Measurements from ENCODE around the gene LITAF. TPM values are rescaled to one million over a fixed set of nuclear protein-coding genes. Genes with fewer than 3 reads are reported as not detected.

The LITAF gene
- total RNA-seq, 1 experiment from 2014 or later, result 73.0 TPM

DNA sequence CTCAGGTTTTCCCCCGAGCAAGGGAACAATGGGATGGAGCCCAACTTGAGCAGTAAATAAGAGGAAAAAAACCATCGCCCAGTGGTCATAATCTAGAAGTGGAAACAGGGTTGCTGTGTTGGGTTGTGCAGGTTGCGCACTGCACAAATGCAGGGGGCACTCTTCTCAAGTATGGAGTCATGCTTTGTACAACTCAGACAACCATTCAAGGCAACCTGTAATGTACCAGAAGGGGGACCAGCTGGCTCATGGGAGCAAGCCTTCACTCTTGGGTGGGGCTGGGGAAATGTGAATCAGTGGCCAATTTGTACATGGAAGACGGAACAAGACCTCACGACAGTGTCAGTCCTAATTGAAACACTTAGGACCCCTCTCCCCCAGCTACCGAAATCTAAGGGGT, 23.9 kb upstream of the LITAF start (continued):
- TF ChIP-seq, protein P1, sequence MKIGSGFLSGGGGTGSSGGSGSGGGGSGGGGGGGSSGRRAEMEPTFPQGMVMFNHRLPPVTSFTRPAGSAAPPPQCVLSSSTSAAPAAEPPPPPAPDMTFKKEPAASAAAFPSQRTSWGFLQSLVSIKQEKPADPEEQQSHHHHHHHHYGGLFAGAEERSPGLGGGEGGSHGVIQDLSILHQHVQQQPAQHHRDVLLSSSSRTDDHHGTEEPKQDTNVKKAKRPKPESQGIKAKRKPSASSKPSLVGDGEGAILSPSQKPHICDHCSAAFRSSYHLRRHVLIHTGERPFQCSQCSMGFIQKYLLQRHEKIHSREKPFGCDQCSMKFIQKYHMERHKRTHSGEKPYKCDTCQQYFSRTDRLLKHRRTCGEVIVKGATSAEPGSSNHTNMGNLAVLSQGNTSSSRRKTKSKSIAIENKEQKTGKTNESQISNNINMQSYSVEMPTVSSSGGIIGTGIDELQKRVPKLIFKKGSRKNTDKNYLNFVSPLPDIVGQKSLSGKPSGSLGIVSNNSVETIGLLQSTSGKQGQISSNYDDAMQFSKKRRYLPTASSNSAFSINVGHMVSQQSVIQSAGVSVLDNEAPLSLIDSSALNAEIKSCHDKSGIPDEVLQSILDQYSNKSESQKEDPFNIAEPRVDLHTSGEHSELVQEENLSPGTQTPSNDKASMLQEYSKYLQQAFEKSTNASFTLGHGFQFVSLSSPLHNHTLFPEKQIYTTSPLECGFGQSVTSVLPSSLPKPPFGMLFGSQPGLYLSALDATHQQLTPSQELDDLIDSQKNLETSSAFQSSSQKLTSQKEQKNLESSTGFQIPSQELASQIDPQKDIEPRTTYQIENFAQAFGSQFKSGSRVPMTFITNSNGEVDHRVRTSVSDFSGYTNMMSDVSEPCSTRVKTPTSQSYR (CRISPR knock-in tag; IDR thresholded peaks at IDR 0.05), result no peak
- TF ChIP-seq ZBTB21 (CRISPR knock-in tag; IDR thresholded peaks at IDR 0.05; ENCODE audit: borderline replicate concordance) (no peak), TEAD4 (CRISPR knock-in tag; IDR thresholded peaks at IDR 0.05) (no peak)
- TF ChIP-seq, protein P2, sequence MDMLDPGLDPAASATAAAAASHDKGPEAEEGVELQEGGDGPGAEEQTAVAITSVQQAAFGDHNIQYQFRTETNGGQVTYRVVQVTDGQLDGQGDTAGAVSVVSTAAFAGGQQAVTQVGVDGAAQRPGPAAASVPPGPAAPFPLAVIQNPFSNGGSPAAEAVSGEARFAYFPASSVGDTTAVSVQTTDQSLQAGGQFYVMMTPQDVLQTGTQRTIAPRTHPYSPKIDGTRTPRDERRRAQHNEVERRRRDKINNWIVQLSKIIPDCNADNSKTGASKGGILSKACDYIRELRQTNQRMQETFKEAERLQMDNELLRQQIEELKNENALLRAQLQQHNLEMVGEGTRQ (CRISPR knock-in tag; IDR thresholded peaks at IDR 0.05), result no peak
- TF ChIP-seq, protein P3, sequence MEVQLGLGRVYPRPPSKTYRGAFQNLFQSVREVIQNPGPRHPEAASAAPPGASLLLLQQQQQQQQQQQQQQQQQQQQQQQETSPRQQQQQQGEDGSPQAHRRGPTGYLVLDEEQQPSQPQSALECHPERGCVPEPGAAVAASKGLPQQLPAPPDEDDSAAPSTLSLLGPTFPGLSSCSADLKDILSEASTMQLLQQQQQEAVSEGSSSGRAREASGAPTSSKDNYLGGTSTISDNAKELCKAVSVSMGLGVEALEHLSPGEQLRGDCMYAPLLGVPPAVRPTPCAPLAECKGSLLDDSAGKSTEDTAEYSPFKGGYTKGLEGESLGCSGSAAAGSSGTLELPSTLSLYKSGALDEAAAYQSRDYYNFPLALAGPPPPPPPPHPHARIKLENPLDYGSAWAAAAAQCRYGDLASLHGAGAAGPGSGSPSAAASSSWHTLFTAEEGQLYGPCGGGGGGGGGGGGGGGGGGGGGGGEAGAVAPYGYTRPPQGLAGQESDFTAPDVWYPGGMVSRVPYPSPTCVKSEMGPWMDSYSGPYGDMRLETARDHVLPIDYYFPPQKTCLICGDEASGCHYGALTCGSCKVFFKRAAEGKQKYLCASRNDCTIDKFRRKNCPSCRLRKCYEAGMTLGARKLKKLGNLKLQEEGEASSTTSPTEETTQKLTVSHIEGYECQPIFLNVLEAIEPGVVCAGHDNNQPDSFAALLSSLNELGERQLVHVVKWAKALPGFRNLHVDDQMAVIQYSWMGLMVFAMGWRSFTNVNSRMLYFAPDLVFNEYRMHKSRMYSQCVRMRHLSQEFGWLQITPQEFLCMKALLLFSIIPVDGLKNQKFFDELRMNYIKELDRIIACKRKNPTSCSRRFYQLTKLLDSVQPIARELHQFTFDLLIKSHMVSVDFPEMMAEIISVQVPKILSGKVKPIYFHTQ (CRISPR knock-in tag; IDR thresholded peaks at IDR 0.05), result no peak
- TF ChIP-seq, protein P4, sequence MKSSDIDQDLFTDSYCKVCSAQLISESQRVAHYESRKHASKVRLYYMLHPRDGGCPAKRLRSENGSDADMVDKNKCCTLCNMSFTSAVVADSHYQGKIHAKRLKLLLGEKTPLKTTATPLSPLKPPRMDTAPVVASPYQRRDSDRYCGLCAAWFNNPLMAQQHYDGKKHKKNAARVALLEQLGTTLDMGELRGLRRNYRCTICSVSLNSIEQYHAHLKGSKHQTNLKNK (CRISPR knock-in tag; IDR thresholded peaks at IDR 0.05), result no peak
- TF ChIP-seq, protein P5, sequence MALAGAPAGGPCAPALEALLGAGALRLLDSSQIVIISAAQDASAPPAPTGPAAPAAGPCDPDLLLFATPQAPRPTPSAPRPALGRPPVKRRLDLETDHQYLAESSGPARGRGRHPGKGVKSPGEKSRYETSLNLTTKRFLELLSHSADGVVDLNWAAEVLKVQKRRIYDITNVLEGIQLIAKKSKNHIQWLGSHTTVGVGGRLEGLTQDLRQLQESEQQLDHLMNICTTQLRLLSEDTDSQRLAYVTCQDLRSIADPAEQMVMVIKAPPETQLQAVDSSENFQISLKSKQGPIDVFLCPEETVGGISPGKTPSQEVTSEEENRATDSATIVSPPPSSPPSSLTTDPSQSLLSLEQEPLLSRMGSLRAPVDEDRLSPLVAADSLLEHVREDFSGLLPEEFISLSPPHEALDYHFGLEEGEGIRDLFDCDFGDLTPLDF (CRISPR knock-in tag; IDR thresholded peaks at IDR 0.05), result no peak

DNA sequence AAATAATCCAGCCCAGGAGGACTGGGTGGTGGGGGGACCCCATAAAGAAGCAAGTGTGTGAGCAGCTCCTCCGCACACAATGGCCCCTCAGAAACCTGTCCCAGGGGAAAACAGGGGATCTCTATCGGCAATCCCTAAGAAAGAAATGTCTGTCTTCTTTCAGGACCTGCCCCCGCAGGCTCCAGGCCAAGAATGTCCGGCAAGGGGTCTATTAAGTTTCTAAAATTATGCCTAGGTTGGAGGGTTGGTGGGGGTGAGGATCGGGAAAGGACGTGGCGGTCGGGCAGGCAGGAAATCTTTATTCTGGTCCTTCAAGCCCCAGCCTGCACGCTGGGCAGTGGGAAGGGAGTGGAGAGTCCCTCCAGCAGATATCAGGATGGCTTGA, 23.4 kb upstream of the LITAF start:
- Mint-ChIP-seq H3K36me3 (no peaks in the 10 kb centered on the region), H3K27ac (no peak overlapping the region), H3K4me1 (peaks cover 30% of the 10 kb centered on the region), H3K27me3 (ENCODE audit: low read depth) (peaks cover 51% of the 10 kb centered on the region), H3K9me3 (no peaks in the 10 kb centered on the region), H3K4me3 (no peak overlapping the region)
- ChIA-PET CTCF (interaction anchor here (1.0 kb wide), 2 partner anchors 23 to 78 kb away, joined by 3 to 4 read pairs; no protein-coding TSS in a partner anchor), POLR2A (no interaction called here)
- no peak for ATAC-seq
- no peak for DNase-seq (ENCODE audit: low spot score)
- TF ChIP-seq MYBL2 (CRISPR knock-in tag; IDR thresholded peaks at IDR 0.05), result no peak
- TF ChIP-seq, protein P6, sequence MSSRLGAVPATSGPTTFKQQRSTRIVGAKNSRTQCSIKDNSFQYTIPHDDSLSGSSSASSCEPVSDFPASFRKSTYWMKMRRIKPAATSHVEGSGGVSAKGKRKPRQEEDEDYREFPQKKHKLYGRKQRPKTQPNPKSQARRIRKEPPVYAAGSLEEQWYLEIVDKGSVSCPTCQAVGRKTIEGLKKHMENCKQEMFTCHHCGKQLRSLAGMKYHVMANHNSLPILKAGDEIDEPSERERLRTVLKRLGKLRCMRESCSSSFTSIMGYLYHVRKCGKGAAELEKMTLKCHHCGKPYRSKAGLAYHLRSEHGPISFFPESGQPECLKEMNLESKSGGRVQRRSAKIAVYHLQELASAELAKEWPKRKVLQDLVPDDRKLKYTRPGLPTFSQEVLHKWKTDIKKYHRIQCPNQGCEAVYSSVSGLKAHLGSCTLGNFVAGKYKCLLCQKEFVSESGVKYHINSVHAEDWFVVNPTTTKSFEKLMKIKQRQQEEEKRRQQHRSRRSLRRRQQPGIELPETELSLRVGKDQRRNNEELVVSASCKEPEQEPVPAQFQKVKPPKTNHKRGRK (CRISPR knock-in tag; IDR thresholded peaks at IDR 0.05; ENCODE audit: borderline replicate concordance), result no peak
- TF ChIP-seq CREM (CRISPR knock-in tag; IDR thresholded peaks at IDR 0.05), result no peak
- no peak for TF ChIP-seq TP53 (CRISPR knock-in tag; IDR thresholded peaks at IDR 0.05)
- TF ChIP-seq, protein P7, sequence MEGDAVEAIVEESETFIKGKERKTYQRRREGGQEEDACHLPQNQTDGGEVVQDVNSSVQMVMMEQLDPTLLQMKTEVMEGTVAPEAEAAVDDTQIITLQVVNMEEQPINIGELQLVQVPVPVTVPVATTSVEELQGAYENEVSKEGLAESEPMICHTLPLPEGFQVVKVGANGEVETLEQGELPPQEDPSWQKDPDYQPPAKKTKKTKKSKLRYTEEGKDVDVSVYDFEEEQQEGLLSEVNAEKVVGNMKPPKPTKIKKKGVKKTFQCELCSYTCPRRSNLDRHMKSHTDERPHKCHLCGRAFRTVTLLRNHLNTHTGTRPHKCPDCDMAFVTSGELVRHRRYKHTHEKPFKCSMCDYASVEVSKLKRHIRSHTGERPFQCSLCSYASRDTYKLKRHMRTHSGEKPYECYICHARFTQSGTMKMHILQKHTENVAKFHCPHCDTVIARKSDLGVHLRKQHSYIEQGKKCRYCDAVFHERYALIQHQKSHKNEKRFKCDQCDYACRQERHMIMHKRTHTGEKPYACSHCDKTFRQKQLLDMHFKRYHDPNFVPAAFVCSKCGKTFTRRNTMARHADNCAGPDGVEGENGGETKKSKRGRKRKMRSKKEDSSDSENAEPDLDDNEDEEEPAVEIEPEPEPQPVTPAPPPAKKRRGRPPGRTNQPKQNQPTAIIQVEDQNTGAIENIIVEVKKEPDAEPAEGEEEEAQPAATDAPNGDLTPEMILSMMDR (IDR thresholded peaks at IDR 0.05), result no peak
- TF ChIP-seq RORB (CRISPR knock-in tag; IDR thresholded peaks at IDR 0.05), result no peak
- no peak for TF ChIP-seq FOXK1 (CRISPR knock-in tag; IDR thresholded peaks at IDR 0.05)
- TF ChIP-seq, protein P8, sequence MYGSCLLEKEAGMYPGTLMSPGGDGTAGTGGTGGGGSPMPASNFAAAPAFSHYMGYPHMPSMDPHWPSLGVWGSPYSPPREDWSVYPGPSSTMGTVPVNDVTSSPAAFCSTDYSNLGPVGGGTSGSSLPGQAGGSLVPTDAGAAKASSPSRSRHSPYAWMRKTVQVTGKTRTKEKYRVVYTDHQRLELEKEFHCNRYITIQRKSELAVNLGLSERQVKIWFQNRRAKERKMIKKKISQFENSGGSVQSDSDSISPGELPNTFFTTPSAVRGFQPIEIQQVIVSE (CRISPR knock-in tag; IDR thresholded peaks at IDR 0.05; ENCODE audit: borderline replicate concordance), result no peak
- no peak for TF ChIP-seq ZNF423 (CRISPR knock-in tag; IDR thresholded peaks at IDR 0.05)
- TF ChIP-seq CREB1 (CRISPR knock-in tag; IDR thresholded peaks at IDR 0.05), result no peak
- TF ChIP-seq, protein P9, sequence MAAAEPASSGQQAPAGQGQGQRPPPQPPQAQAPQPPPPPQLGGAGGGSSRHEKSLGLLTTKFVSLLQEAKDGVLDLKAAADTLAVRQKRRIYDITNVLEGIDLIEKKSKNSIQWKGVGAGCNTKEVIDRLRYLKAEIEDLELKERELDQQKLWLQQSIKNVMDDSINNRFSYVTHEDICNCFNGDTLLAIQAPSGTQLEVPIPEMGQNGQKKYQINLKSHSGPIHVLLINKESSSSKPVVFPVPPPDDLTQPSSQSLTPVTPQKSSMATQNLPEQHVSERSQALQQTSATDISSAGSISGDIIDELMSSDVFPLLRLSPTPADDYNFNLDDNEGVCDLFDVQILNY (CRISPR knock-in tag; IDR thresholded peaks at IDR 0.05), result no peak
- TF ChIP-seq NFE2L1 (CRISPR knock-in tag; IDR thresholded peaks at IDR 0.05), result no peak
- TF ChIP-seq, protein P10, sequence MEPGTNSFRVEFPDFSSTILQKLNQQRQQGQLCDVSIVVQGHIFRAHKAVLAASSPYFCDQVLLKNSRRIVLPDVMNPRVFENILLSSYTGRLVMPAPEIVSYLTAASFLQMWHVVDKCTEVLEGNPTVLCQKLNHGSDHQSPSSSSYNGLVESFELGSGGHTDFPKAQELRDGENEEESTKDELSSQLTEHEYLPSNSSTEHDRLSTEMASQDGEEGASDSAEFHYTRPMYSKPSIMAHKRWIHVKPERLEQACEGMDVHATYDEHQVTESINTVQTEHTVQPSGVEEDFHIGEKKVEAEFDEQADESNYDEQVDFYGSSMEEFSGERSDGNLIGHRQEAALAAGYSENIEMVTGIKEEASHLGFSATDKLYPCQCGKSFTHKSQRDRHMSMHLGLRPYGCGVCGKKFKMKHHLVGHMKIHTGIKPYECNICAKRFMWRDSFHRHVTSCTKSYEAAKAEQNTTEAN (CRISPR knock-in tag; IDR thresholded peaks at IDR 0.05), result no peak
- TF ChIP-seq ZNF396 (CRISPR knock-in tag; IDR thresholded peaks at IDR 0.05; ENCODE audit: borderline replicate concordance), result no peak
- no peak for TF ChIP-seq SMAD3 (CRISPR knock-in tag; IDR thresholded peaks at IDR 0.05; ENCODE audit: borderline replicate concordance)
- no peak for TF ChIP-seq MXD4 (CRISPR knock-in tag; IDR thresholded peaks at IDR 0.05; ENCODE audit: borderline replicate concordance)
